Cardiac septum (tissue), 1 donor: ENCODE measurements around the gene PLEKHG3. TPM values are rescaled to one million over a fixed set of nuclear protein-coding genes. Genes with fewer than 3 reads are reported as not detected.

Experiments
- DNase-seq: peaks from one replicate; pipeline ENCODE4 v3.0.0-alpha.2; 2020; ENCODE audit warnings: low spot score
- intact Hi-C: fragments of 100-400 bp; cut with DNase I; formaldehyde crosslinking; loops from one replicate; pipeline ENCODE4 v1.14.0; 2022
- total RNA-seq: library from RNA; stranded (reverse); fragmentation: NEBNext Ultra II Directional; extraction: Animal tissue kit (Norgen Biotek cat#: 25700); gene quantifications from one replicate; pipeline ENCODE4 v1.2.1, GENCODE V29; 2021
- donor health status: DM: no; HTN: no; CAD: no.

Gene PLEKHG3
- total RNA-seq, 1 donor from 2014 or later = 22.5 TPM

DNA sequence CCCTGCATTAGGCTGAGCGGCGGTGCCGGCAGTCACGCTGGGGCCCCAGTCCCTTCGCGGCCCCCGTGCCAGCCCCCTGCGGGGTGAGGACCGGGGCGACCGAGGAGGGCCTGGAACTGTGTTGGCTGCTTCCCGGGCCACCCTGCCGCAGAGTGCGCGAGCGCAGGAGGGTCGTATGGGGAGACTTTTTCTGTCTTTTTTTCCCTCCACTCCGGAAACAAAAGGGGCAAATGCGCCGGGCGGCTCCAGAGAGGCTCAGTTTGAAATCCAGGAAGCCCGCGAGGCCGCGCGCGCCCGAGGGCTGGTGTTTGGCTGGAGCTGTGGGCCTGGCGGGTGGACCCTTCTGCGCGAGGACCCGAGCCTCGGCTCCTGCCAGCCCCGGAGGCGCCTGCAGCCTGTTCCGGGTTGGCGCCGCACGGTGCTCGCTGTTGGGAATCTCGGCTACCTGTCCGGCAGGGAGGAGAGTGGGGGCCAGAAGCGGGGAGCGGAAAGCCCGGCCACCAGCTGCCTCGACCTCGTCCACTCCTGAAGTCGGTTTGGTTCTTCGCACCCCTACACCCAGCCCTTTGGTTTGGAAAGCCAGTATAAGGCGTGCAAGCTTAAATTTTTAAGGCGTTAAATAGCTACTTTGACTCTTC lies 638 bp downstream of the PLEKHG3 start:
- intact Hi-C loops = no loop called here
- DNase-seq = no peak

DNA sequence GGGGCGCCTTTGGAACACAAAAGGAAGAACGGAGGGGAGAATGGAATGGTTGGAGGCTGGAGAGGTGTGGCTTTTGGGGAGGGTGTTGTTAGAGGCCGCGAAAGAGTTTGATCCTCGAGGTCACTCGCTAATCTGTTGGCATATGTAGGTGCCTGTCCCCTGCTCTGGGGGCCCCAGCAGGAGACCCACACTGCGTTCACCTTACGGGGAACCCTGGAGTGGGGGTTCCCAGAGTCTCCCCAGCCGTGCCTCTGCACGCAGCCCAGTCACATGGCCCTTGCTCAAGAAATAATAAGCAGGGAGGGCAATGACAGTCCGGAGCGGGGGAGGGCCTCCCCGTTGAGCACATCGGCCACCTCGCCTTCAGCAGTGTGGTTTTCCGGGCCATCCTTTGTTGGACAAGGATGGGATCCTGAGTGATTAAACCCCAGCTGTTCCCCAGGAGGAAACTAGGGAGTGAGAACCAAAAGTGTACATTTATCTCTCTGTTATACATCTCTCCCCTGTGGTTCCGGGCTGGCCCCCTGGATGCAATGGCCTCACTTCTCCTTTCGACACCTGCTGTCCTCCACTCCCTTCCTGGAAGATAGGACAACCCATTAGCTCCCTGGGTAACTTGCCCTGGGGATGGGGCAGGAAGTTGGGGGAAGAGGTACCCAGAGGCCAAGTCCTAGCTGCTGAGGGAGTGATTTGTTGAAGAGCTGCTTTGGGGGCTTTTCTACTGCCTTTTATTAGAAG lies 1.3 kb downstream of the PLEKHG3 start:
- intact Hi-C loops = no loop called here

DNA sequence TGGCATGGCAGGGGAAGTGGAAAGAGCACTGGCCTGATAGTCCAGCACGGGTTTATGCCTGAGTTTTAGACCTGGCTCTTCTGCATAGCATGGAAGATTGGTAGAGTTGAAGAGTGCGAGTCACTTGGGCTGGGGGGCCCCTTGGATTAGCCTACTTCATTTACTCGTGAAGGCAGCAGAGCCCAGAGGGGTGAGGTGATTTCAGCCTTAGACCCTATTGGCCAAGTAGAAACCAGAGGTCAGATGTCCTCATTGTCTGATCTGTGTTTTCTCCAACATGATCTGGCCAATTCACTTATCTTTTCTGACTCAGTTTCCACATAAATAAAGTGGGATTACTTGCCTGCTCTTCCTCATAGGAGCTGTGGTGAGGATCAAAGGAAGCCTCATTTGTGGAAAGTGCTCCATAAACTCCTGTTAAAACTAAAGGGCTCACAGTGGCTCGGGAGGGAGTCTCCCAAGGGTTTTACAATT lies 1.9 kb downstream of the PLEKHG3 start:
- intact Hi-C loops = no loop called here
- DNase-seq = no peak

More for the DNA sequence above, 1.3 kb downstream of the PLEKHG3 start:
- DNase-seq = peak; percentile 82

DNA sequence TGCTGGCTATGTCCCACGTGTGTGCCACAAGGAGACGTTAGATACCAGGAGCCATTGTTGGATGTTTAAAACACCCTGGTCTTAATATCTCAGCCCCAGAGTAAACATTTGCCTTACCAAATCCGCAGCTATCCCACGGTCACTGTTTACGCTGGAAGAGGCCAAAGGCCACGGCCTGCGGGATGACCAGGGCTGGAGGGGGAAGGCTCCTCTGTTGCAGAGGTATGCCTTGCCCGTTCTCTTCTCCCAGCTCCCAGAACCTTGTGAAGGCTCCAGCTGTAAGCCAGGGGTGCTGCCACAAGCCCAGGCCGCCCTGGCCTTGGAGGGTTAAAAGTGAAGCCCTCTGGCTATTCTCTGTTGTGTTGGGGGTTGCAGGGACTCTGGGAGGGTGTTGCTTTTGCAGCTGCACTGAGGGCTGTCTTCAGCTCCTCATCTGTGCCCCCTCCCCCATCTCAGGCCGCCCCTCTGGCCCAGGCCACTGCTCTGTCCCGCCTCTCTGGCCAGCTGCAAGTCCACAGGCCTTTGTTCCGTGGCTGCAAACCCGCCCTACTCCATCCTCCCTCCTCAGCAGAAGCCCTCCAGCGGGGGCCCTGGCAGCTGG lies 2.5 kb downstream of the PLEKHG3 start:
- DNase-seq = peak; percentile 72
- intact Hi-C loops = no loop called here

DNA sequence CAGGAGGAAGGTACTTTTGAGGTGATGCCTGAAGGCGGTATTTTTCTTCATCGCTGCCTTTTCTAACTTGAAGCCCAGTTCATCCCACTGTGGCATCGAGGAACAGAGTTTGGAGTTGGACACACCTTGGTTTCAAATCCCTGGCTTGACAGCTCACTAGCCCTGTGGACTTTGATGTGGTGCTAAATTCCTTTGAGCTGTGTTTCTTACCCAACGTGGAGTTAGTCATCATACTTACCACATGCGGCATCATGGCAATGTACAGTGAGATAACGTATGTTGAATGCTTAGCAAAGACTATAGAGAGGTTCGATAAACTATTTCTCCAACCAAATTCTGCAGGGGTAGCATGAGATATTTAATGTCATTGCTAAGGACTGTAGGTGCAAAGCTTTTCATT lies 3.4 kb downstream of the PLEKHG3 start:
- no peak for DNase-seq
- intact Hi-C loops = no loop called here

DNA sequence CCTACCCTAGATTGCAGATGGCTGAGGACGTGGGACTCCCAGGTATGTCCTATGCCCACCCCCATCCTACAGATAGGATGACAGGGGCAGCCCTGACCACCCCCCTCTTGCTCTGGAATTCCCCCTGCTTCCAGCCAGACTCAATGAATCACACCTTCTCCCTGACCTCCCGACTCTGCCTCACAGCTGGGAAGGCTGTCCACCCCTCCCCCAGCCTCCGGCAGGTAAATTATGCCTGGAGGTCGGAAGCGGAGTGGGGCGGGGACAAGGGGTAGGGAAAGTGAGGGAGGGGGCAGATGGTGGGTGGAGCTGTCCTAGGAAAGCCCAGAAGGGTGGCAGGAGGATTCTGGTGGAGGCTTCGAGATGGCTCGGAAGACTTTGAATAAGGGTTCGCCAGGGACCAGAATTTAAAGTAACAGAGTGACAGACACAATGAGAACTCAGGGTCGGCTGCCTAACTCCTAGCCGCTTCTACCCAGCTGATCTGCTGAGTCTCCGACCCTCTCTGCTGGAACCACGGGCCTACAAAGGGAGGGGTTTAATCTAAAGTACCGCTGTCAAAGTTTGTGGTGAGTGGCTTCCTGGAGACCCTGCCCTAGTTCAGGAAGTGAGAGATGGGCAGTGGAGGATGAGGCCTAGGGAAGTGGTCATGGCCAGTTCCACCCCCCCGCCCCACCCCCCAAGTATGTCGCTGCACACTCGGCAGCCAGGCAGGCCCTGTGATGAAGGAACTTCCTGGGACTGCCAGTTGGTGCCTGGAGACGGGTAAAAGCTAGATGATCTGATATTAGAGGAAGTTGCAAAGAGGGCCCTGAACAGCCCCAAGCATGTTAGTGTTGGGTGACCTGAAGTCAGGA lies 4.2 kb downstream of the PLEKHG3 start:
- DNase-seq = peak; percentile 87
- intact Hi-C loops = no loop called here

DNA sequence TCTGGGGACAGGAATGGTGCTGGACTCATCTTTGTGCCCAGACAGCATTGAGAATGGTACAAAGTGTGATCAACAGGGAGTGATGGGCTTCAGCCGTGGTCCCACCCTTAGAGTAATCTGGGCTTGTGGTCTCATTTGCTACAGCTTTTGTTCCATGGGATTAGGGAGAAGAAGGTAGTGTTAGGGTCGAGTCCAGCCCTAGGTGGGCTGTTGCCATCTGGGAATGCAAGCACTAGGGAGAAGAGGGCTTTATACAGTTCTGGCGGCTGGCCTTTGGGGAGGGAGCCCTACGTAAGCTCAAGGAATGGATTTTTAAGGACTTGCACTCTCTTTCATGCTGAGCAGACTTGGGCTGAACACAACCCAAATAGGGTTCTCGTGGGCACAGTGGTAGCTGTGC lies 4.9 kb downstream of the PLEKHG3 start:
- intact Hi-C loops = no loop called here
- DNase-seq = no peak

DNA sequence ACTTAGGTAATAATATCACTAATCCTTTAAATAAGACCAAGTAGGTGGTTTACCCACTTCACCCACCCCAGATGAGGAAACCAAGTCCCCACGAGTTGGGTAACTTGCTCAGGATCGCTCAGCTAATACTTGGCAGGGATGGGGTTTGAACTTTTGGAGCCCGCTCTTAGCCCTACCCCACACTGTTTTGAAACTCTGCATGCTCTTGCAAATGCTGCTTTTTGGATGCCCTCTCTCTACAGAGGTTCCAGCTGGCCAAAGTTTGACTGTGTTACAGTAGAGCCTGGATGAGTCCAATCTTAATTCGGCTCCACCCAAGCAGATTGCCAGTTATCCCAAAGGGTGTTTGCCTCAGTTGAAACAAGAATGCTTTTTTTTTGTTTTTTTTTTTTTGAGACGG lies 6.8 kb downstream of the PLEKHG3 start:
- no peak for DNase-seq

DNA sequence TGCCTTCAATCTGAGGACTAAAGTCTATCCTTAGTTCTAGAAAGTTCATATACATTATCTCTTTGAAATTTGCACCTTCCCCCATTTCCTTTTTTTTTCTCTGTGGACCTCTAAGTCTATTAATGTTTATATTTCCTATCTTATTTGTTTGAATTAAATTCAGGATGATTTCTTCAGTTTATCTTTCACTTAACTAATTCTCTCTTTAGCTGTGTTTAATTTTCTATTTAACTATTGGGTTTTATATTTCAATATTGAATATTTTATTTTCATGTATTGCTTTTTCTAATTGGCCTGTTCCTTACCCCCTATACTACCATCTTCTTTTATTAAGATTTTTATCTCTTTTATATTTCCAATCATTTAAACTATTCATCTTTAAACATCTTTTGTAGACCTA lies 9.5 kb downstream of the PLEKHG3 start:
- DNase-seq = no peak
- intact Hi-C loops = no loop called here

More for the DNA sequence above, 6.8 kb downstream of the PLEKHG3 start:
- intact Hi-C loops = no loop called here

DNA sequence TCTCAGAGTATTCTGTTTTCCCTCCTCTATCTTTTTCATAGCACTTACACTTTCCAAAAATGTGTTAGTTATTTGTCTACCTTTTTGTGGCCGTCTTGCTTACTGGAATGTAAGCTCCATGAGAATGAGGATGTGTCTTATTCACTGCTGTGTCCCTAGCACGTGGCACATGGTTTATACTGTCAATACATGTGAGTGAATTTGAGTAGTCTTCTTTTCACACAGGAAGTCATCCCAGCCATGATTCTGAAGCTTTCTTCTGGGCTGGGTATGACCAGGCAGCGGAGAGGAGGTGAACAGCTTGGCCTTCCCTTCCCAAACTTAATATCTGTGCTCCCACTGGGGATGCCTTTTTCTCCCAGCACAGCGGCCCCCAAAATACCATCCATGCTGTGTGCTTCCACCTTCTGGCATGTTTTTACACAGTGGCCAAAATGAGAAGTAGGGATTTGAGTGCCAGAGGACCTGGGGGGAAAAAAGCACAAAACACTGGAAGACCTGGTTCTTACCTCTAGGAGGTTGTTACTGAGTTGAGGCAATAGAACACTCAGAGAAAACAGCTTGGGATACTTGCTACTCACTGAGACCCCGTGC lies 10.3 kb downstream of the PLEKHG3 start:
- no peak for DNase-seq
- intact Hi-C loops = no loop called here

DNA sequence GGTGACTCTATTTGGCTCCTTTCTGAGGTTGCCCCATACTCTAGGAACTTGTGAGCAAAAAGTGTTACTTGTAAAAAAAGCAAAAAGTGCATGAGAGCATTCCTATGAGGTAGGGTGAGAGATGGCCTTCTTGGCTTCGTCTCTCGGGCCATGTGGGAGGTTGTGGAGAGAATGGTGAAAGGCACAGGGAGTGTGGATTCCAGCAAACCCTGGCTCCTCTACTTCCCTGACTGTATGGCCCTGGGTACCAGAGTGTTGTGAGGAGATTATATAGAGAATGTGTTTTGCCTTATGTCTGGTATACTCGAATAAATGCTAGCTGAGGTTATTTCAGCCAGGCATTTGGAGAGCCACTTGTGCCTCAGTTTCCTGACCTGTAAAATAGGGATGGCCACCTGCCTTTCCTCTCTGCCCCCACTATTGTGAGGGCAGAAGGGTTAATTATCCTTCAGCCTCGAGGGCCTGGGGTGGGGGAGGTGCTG lies 11.0 kb downstream of the PLEKHG3 start:
- intact Hi-C loops = no loop called here
- no peak for DNase-seq

DNA sequence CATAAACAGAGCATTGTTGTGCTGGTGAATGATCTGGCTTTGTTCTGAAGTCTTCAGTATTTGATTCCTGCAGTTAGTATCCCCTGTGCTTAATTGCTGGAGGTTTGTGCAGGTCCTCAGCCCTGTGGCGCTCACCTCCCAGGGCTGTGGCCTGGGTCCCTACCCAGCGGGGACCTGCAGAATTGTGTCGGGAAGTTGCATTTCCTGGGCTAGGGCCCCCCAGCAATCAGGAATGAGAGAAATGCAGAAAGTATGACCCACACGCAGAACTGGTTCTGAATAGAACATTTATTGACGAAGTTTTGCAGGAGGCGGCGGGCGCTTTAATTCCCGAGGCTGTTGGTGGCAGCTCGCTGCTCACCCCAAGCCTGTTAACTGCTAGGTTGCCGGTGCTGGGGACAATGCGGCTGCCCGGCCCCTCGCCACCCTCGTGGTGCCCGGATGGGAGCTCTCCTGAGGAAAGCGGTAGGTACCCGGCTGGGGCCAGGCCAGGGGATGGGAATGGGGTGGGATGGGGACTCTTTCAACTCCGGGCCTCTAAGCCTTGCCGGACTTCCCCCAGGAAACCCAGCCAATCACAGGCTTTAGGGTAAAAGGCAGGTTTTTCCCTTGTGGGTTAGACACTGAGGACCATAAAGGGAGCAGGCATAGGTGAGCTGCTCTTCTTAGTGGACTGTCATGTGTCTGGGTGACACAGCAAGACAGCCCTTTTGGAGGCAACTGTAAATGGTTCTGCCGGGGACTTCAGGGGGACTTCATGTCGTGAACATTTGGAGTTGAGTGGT lies 11.6 kb downstream of the PLEKHG3 start:
- intact Hi-C loops = no loop called here
- peak; percentile 74 for DNase-seq

DNA sequence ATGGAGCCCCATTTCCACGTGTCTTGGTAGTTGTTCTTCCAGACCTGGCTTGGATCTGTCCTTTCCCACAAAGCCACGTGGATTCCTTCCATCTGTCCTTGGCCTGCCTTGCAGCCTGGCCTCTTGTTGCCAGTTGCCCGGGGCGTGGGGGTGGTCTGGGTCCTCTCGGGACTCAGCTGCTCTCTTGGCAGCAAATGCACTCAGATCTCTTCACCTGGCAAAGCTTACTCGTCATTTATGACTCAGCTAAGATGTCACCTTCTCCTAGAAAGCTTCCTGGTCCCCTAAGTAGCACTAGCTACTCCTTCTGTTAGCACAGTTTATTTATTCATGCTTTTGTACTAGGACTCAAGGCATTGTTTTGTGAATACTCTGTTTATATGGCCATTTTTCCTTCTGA lies 13.6 kb downstream of the PLEKHG3 start:
- peak; percentile 73 for DNase-seq
- intact Hi-C loops = no loop called here

DNA sequence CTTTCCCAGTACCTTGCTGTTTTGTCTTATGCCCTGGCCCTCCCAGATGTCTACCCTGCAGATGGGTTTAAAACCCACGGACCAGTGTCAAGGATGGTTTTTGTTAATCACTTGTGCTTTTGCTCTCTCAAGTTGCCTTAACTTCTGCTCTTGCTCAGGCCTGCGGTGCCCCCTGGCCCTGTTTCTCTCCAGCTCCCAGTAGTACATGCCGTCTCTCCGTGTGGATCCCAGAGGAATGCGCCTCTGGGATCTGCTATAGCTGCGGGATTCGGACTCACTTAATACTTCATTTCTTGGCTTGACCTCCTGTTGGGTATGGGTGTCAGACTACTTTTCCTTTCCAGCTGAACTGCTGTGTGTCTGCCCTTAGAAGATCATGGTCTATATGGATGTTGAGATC lies 14.5 kb downstream of the PLEKHG3 start:
- intact Hi-C loops = no loop called here
- no peak for DNase-seq

DNA sequence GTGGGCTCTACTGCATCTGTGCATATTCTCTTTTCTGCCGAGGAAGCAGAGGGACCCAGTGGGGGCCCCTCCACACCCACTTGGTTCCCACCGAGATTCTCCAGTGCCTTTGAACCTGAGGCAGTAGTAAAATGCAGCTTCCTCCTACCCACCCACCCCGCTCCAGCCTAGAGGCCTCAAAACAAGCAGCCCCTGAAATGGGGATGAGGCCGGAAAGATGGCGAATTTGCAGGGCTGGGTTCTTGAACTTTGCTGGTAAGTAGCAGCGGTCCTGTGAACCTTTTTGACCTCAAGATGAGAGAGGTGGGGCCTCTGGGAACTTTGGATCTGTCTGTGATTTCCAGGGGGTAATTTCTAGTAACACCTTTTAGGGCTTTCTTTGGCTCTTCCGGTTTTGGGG lies 15.4 kb downstream of the PLEKHG3 start:
- intact Hi-C loops = no loop called here

DNA sequence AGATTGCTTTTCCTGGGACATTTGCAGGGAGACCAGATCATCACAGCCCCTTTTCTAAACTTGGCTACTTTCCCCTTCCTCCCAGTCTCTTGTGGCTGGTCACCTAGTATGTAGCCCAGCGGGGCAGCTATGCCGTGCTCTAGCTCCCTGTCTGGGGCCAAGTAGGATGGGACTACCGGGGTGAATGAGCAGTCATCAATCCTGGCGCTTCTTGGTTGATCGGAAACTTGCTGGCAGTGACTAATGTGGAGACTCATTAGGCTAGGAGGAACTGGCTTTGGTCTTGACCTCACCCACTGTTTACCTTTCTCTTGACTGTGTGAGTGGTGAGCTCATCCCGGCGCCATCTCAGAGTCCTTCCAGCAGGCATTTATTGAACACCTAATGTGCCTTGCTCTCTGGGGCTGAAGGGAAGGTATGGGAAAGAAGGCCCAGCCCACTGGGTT lies 15.9 kb downstream of the PLEKHG3 start:
- peak; percentile 61 for DNase-seq
- intact Hi-C loops = loop anchor here (5.0 kb wide), 1 partner anchor 38 kb away; no protein-coding TSS in a partner anchor

More for the DNA sequence above, 15.4 kb downstream of the PLEKHG3 start:
- DNase-seq = no peak

DNA sequence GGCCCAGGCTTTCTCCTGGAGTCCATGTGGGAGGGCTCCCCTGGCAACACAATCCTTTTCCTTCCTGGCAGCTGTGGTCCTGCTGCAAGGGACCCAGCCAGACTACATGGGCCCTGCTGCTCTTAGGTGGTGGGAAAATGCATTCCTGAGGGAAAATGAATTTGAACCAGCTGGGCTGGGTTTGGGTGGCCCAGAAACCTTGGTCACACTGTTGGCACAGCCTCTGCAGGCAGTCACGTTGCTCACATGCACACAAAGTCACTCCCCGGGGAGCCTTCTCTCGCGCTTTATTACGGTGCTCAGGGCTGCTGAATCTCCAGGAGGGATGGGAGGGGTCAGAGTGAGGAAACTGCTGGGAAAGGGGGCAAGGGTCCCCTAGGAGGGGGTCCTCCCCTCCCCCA lies 17.2 kb downstream of the PLEKHG3 start:
- no peak for DNase-seq
- intact Hi-C loops = loop anchor here (5.0 kb wide), 1 partner anchor 39 kb away; no protein-coding TSS in a partner anchor

DNA sequence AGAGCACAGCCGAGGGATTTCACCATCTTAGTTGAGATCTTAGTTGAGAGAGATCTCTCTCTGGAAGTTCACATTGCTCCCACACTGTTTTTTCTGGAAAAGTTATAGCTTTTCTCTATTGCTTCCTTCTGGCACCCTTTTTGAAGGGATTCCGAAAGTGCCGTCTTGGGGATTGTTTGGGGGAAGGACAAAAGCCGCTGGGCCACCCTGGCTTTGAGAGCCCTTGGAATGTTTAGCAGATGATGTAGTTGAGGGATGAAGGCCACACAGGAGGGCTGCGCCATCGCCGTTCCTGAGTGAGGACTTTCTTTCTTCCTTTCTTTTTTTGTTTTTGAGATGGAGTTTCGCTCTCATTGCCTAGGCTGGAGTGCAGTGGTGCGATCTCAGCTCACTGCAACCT lies 17.7 kb downstream of the PLEKHG3 start:
- no peak for DNase-seq
- intact Hi-C loops = loop anchor here (5.0 kb wide), 1 partner anchor 40 kb away; no protein-coding TSS in a partner anchor
